ENCODE measurements around the gene EPB41. TPM values are rescaled to one million over a fixed set of nuclear protein-coding genes. Genes with fewer than 3 reads are reported as not detected.

Gene EPB41
- total RNA-seq = 1.9 and 2.5 TPM in 2 replicates

DNA sequence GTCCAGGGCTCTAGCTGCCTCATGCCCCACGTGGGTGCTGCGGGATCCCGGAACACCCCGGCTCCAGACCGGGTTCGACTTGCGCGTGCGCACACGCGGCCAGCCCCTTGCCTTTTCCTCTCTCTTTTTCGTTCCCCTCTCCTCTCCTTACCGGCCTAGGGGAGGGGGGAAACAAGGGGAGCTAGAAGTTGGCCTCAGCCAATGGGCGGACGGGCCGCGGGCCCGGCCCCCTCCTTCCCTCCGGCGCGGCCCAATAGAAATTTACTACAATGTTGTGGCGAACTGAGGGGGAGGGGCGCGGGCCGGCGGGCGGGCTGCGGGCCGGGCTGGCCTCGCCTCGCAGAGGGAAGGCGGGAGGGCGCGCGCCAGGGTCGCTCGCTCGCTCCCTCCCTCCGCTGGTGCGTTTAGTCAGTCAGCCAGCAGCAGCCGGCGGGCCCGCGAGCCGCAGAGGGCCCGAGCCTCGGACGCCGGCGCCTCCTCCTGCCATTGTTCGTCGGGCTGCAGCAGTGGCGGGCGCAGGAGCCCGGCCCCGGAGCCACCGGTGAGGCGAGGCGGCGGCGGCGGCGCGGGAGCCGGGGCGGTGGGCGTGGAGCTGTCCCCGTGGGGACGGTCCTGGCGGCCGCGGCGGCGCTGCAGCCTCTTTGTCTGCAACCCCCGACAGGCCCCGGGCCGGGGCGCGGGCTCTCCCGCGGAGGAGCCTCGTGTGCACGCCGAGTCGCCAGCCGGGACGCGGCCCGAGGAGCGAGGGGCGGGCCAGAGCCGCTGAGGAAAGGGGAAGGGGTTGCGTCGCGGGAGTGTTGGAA lies at the start of gene EPB41:
Gene EPB41 (plus strand): TSS at position 342 of the 803 bp plus-strand sequence. CDS start 72,869 bp downstream, outside the sequence.

DNA sequence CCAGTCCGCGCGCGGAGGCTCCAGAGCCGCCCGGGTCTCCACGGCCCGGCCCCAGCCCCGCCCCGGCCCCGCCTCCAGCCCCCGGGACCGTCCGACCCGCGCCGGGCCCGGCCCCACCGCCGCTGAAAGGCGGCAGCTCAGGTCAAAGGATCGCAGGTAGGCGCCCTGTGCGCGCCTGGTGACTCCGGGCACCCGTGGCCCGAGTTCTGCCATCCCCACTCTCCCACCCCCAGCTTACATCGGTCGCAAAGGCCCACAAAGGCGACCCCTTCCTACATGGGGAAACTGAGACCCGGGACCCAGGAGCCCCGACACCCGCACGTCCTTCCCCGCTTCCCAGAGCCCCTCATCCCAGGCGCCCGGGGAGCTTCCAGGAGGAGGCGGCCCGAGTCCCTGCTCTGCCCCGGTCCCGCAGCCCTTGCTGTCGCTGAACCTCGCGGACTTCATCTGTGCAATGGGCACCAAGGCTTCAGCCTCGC lies 209.6 kb downstream of the EPB41 start, which contains the start of gene TMEM200B:
Gene TMEM200B (minus strand): TSS at position 17 of the 479 bp plus-strand sequence. CDS start 2,075 bp downstream, outside the sequence.

Other genes with a start within 250 kb of the EPB41 start
- gene GMEB1, start 245.8 kb upstream of the EPB41 start, total RNA-seq = 4.5 and 8.5 TPM in 2 replicates
- gene YTHDF2, start 177.6 kb upstream of the EPB41 start, total RNA-seq = 34.4 and 35.4 TPM in 2 replicates
- not detected in 2 replicates for gene OPRD1, start 102.4 kb upstream of the EPB41 start, total RNA-seq
- gene TMEM200B, start 209.3 kb downstream of the EPB41 start, total RNA-seq = 23.2 and 25.4 TPM in 2 replicates